NCI-H1092 (cell line): Measurements from ENCODE around the gene CD84.
"Not testable (repeated sequence)": the region's sequence is repeated elsewhere in the genome, so short reads cannot be mapped to it uniquely, and the experiment has no call there.

ENCODE experiments used
- DNase-seq: peaks from one replicate; lab custom pipeline; 2025; lab: John Stamatoyannopoulos, UW

Gene CD84

DNA sequence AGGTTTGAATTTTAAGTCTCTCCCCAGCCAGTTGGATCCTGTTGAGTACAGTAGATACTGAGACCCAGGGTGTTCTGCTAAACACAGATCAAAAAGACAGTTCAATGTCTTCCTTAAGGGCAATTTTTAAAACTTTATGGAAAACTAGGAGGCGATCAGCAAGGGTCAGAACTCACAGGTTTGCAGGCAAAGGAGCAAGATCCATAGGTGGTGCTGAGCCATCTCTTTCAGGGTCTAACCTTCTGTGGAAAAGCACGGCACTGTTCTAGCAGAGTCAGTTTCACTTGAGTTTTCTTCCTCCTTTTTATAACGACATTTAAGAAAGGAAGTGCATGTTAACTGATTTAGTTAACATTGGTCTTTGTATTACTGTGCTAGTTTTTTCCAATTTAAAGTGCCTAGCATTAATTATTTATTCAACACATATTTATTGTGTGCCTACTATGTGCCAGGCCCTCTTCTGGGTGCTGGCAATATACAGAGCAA lies at the start of gene CD84:
Gene CD84, minus strand, starts transcription at position 281 of the 486 bp plus-strand sequence. Its CDS starts 59 bp downstream, at position 222.
- no peak for DNase-seq

- DNase-seq: no peak
Measured at GRCh38 chr1:160628799-160629263, 49.5 kb upstream of the CD84 start.

GRCh38 chr1:160627677-160628289 lies 48.5 kb upstream of the CD84 start:
- not testable (repeated sequence) for DNase-seq

DNA sequence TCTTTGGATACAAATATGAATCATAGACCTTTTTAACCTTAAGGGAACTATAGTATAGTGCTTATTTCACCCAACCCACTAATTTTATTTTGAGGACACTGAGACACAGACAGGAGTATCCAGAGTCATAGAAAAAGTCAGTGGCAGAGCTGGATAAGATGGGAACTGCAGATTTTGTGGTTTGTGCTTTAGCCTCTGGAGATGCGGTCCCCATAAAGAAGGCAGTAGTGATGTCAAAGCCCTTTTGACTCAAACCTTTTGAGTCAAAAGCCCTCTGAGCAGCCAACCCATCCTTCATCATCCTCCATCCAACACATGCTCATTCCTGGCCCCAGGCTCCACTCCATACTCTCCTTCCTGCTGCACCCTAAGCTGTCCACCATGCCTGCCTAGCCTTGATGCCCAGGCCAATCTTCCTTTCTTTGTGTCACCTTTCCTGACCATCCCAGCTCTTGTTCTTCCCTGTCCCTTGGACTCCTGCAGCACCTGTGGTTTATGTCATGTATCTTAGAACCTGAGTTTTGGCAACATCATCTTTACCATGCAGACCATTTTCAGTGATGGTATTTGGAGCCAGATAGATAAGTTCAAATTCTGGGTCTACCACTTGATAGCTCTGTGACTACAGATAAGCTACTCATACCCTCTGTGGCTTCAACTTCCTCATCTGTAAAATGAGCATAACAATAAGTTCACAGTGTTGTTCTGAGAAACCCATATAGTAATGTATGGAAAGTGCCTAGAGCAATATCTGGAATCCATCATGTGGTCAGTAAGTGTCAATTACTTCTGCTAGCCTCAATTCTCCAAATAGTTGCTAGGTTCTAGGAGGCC lies 47.4 kb upstream of the CD84 start:
- DNase-seq: no peak

GRCh38 chr1:160625725-160626498 lies 46.6 kb upstream of the CD84 start:
- DNase-seq: no peak

DNA sequence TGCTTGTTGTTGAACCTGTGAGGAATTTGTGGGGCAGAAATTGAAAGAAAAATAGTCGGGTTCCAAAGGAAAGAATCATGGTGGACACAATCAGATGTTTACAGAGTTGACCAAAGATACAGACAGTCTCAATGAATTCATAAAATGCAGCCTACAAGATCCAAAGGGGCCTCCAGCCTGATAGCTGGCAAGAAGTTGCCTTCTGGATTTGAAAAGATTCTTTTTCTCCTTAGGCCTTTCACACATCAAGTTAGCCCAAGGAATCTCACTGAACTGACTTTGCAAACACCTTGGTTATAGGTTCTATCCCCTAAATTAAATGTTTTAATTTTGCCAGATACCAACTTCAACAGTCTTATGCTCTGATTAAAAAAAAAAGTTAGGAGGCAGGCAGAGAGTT lies 46.0 kb upstream of the CD84 start:
- no peak for DNase-seq

GRCh38 chr1:160624464-160624863 lies 45.2 kb upstream of the CD84 start:
- no peak for DNase-seq

- DNase-seq: no peak
Measured at GRCh38 chr1:160623862-160624261, 44.6 kb upstream of the CD84 start.

DNA sequence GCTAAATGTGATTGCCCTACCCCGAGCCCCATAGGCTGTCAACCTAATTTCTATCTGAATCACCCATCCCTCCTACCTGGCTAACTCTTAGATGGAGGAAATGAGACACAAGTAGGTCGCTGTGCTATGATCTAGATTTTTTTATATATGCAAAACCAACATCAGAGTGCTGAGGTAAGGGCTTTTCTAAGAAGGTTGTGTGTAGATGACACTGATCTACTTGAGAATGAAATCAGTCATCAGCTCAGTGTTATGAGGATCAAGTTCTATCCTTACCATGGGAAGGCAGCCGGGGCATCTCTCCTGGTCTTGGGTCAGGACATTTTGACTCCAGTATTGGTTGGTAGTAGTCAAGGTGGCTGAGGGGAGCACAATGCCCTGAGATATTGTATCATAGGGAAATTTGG lies 43.9 kb upstream of the CD84 start:
- no peak for DNase-seq

- DNase-seq: no peak
Measured at GRCh38 chr1:160622501-160623226, 43.4 kb upstream of the CD84 start.

- DNase-seq: no peak
Measured at GRCh38 chr1:160621633-160622413, 42.5 kb upstream of the CD84 start.

DNA sequence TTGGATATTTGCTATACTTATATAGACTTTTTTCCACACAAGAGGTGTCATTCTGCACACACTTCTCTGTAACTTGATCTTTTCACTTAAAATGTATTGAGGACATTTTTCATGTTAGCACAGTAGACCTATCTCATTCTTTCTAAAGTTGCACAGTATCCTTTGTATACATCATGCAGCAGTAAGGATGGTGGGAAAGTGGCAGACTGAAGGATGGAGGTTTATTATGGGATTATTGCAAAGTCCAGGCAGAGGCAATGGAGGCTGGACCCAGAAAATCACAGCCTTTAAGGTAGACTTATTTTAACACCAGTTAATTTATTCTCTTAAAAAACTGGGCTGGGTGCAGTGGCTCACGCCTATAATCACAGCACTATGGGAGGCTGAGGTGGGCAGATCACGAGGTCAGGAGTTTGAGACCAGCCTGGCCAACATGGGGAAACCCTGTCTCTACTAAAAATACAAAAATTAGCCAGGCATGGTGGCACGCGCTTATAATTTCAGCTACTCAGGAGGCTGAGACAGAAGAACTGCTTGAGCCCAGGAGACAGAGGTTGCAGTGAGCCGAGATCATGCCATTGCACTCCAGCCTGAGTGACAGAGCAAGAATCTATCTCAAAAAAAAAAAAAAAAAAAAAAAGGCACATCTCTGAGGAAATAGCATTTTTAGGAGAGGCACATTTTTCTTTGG lies 41.8 kb upstream of the CD84 start:
- DNase-seq: no peak

DNA sequence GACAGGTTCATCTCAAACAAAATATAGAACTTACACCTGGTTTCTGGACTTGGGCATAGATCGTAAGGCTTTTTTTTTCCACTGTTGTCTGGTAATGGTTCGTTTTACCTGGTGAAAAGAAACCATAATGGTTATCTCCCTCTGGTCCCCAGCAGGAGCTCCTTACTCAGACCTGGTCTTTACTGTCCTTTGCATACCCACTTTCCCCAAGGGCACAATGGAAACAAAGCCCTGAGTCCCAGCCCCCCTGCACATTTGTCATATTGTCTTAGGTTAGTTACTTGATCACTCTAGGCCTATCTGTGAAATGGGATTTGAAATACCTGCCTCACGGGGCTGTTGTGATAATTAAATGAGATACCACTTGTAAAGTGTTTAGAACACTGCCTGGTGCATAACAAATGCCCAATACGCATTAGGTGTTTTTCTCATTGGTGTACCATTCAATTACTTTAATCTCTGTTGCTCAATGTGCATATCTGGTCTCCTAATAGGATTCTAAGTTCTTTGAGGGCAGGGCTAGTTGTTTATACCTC lies 40.5 kb upstream of the CD84 start:
- no peak for DNase-seq

DNA sequence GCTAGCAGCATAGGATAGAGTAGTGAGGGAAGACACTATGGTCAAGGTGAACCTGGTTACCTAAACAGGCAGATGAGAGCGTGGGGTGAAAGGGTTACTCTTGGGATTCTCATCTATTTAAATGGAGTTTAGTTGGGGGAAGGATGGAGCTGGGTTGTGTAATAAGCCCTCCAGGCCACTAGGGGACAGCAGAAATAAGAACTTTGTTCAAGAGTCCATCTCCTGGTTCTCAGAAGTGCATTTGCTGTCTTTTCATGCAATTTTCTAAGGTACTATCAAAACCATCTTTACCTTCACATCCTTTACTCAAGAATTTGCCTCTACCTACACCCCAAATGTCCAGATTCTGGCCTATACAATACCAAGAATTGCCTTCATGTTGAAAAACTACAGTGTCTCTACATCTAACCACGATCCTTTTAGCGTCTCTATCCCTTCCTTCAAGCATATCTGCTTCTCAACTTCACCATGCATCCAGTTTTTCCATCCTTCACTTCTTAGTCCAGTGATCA lies 39.5 kb upstream of the CD84 start:
- no peak for DNase-seq

DNA sequence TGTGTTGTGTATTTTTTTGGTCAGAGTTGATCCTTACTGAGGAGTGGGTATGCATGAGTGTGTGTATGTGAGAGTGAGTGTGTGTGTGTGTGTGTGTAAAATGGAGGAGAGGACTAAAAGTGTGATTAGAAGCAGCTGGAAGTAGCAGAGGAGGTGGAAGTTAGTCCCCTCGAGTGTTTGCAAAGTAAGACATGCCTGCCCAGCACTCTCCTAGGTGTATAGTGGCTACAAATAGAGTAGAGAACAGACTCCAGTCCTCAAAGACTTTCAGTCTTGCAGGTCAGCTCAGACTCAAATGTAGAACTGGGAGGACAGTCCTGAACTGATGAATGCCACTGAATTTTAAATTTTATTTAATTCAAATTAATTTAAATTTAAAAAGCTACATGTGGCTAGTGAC lies 39.0 kb upstream of the CD84 start:
- no peak for DNase-seq

DNA sequence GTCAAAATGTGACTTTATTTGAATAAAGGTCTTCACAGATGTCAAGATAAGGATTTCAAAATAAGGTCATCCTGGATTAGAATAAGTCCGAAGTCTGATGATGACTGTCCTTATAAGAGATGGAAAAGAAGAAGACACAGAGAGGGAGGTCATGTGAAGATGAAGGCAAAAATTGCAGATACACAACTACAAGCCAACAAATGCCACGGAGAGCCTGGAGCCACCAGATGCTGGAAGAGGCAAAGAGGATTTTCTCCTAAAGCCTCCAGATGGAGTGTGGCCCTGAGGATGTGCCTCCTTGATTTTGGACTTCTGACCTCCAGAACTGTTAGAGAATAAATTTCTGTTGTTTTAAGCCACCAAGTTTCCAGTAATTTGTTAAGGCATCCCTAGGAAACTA lies 36.4 kb upstream of the CD84 start:
- DNase-seq: no peak

- no peak for DNase-seq
Measured at GRCh38 chr1:160614410-160614809, 35.1 kb upstream of the CD84 start.

DNA sequence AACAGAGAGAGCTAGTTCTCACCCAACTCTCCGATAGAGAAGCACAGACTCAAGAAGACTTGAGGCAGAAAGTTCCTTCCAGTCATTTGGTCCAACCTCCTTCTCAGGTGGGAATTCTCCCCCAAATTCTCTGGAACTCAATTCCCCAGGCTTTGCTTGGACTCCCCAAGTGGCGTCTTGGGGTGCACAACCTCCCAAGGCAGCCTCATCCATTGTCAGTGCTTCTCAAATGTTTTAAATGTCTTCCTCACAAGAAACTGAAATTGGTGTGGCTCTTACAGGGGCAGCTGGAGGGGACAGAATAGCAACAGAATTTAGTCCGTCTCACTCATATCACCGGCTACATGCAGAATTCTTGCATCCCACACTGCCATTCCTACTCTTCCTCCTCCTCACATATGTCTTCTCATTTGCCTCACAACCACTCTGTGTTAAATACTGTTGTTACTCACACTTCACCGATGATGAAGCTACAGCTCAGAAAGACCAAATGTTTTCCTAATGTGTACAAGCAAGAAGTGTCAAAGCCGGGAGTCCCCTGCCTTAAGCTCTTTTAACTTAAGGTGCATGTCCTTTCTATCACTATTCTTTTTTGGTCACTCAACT lies 33.4 kb upstream of the CD84 start:
- DNase-seq: no peak

- DNase-seq: no peak
Measured at GRCh38 chr1:160610569-160611242, 31.4 kb upstream of the CD84 start.
